ENCODE data around the gene PRLR. TPM values are rescaled to one million over a fixed set of nuclear protein-coding genes. Genes with fewer than 3 reads are reported as not detected.
"Not testable (repeated sequence)": the region's sequence is repeated elsewhere in the genome, so short reads cannot be mapped to it uniquely, and the experiment has no call there.

The PRLR gene
- total RNA-seq, 1 donor from 2014 or later = 3.2 TPM

DNA sequence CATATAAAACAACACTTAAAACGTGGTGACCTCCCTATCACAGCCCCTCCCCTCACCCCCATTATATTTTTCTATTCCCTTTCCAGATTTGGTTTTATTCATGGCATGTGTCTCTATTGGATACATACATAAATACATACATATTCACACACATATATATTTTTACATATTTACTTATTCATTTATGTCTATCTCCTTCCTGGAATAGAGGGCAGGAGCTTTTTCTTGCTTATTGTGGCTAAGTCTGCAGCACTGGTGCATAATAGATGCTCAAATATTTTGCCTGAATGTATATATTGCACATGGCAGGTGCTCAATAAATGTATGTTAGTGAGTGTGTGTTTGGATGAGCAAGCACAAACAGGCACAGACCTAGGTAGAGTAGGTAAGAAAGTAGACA is 185.0 kb downstream of the PRLR start:
- intact Hi-C loops (cut with DNase I) = no loop called here
- H3K4me1 ChIP-seq = no peaks in the 10 kb centered on the region
- no peaks in the 10 kb centered on the region for H3K9me3 ChIP-seq
- no peak for ATAC-seq
- no peak overlapping the region for H3K27ac ChIP-seq
- no peaks in the 10 kb centered on the region for H3K27me3 ChIP-seq (ENCODE audit: low read depth)
- no peaks in the 10 kb centered on the region for H3K36me3 ChIP-seq
- TF ChIP-seq CTCF (IDR thresholded peaks at IDR 0.05) = no peak
- no peak overlapping the region for H3K4me3 ChIP-seq
- DNase-seq = no peak

- no peaks in the 10 kb centered on the region for H3K27me3 ChIP-seq (ENCODE audit: low read depth)
- H3K9me3 ChIP-seq = no peaks in the 10 kb centered on the region
- no peak overlapping the region for H3K4me3 ChIP-seq
- intact Hi-C loops (cut with DNase I) = no loop called here
- ATAC-seq (no peak), DNase-seq (no peak)
- no peak for TF ChIP-seq CTCF (IDR thresholded peaks at IDR 0.05)
- no peaks in the 10 kb centered on the region for H3K36me3 ChIP-seq
- no peak overlapping the region for H3K27ac ChIP-seq
- H3K4me1 ChIP-seq = no peaks in the 10 kb centered on the region
These were observed 185.6 kb downstream of the PRLR start for GRCh38 chr5:35044649-35045048.

DNA sequence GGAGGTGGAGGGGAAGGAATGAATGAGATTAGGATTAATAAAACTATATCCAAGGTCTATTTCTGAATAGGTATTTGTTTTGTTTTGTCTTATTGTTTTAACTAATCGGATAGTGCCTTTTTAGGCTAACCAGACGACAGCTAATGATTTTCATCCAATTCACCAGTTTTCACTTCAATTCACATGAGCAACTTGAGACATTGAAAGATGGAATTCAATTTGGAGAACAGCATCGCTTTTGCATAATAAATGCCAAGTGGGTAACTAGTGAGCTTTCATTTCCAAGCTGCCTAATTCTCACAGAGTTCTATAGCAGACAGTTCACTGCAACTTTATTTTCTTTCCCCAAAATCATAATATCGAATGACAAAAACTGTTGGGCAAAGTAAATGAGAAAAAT is 187.5 kb downstream of the PRLR start:
- Histone ChIP-seq H3K9me3 (no peaks in the 10 kb centered on the region), H3K4me1 (no peaks in the 10 kb centered on the region), H3K27me3 (ENCODE audit: low read depth) (no peaks in the 10 kb centered on the region), H3K27ac (no peak overlapping the region), H3K36me3 (no peaks in the 10 kb centered on the region), H3K4me3 (no peak overlapping the region)
- no peak for DNase-seq
- intact Hi-C loops (cut with DNase I) = no loop called here
- TF ChIP-seq CTCF (IDR thresholded peaks at IDR 0.05) = no peak
- no peak for ATAC-seq

DNA sequence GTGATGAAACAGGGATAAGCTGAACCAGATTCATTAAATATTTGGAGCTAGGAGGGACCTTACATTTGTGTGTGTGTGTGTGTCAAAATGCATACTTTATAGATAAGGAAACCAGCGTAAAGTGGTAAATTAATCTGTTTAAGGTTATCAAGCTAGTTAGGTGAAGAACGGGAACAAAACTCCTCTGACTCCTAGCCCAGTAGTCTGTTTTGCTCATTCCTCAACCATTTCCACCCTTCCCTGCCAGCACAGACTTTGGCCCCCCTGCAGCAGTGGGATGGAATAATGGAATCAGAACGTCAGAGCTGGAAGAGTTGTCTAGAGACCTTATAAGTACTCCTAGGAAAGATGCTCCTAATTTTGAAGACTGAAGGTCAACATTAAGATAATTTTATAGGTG is 189.0 kb downstream of the PRLR start:
- Histone ChIP-seq H3K4me3 (no peak overlapping the region), H3K9me3 (no peaks in the 10 kb centered on the region)

DNA sequence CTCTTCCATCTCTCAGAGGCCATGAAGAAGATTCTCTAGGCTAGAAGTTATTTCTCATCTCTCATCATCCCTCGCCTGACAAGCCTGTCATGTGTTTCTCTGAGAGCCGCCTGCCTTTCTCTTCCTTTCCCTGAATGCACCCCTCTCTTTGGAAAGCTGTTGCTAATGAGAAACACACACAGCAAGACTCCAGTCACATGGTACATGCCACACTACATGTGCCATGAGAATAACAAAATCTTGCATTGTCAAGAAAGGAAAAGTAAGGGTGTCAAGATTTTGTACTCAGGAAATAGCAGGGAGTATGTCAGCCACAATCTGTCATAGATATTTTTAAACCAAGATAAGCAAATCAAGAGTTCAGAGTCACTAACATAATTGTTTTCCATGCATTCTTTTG is 191.4 kb downstream of the PRLR start:
- TF ChIP-seq CTCF (IDR thresholded peaks at IDR 0.05) = no peak
- DNase-seq (no peak), ATAC-seq (no peak)
- Histone ChIP-seq H3K27ac (no peak overlapping the region), H3K9me3 (no peaks in the 10 kb centered on the region), H3K27me3 (ENCODE audit: low read depth) (no peaks in the 10 kb centered on the region), H3K4me3 (no peak overlapping the region), H3K36me3 (no peaks in the 10 kb centered on the region), H3K4me1 (no peaks in the 10 kb centered on the region)
- intact Hi-C loops (cut with DNase I) = no loop called here

More for the DNA sequence above, 189.0 kb downstream of the PRLR start:
- ATAC-seq (no peak), DNase-seq (no peak)
- H3K27ac ChIP-seq = no peak overlapping the region
- TF ChIP-seq CTCF (IDR thresholded peaks at IDR 0.05) = no peak
- intact Hi-C loops (cut with DNase I) = no loop called here
- H3K27me3 ChIP-seq (ENCODE audit: low read depth) = no peaks in the 10 kb centered on the region
- H3K4me1 ChIP-seq = no peaks in the 10 kb centered on the region
- H3K36me3 ChIP-seq = no peaks in the 10 kb centered on the region

GRCh38 chr5:35036536-35036935 is 193.8 kb downstream of the PRLR start:
- Histone ChIP-seq H3K27me3 (ENCODE audit: low read depth) (no peaks in the 10 kb centered on the region), H3K4me1 (no peaks in the 10 kb centered on the region), H3K27ac (no peak overlapping the region), H3K9me3 (no peaks in the 10 kb centered on the region), H3K36me3 (no peaks in the 10 kb centered on the region), H3K4me3 (no peak overlapping the region)
- intact Hi-C loops (cut with DNase I) = no loop called here
- TF ChIP-seq CTCF (IDR thresholded peaks at IDR 0.05) = no peak
- no peak for DNase-seq
- no peak for ATAC-seq

DNA sequence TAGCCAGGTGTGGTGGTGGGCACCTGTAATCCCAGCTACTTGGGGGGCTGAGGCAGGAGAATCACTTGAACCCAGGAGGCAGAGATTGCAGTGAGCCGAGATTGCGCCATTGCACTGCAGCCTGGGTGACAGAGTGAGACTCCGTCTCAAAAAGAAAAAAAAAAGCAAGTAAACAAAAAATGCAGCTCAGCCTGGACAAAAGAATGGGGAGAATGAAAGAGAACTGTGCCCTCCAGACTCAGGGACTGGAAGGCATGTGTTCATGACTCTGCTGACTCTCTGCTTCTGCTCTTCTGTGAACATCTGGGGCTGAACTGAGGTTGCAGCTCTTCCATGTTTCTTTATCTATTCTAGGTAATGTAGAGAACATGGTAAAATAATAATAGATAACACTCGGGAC is 194.4 kb downstream of the PRLR start:
- H3K36me3 ChIP-seq; H3K9me3 ChIP-seq; H3K27ac ChIP-seq; intact Hi-C loops (cut with DNase I); ATAC-seq; H3K27me3 ChIP-seq (ENCODE audit: low read depth); H3K4me3 ChIP-seq; DNase-seq; H3K4me1 ChIP-seq: not testable (repeated sequence)

All from lower lobe of right lung (tissue), 2 donors.